Gastrocnemius medialis (tissue), 4 donors: ENCODE data around the gene INPP5A. TPM values are rescaled to one million over a fixed set of nuclear protein-coding genes. Genes with fewer than 3 reads are reported as not detected.

ENCODE experiments used
- ATAC-seq, 2 donors: fragments of 150-250 bp; one replicate each; pipeline ENCODE4 v1.9.1; 2016
- DNase-seq, 2 donors: peaks; one replicate each; pipeline ENCODE4 v3.0.0-alpha.2; 2019
- H3K27ac ChIP-seq, 4 donors: fragments of 200-600 bp; sonication (generic); 1 replicate in 1 of 4; 2 replicates in 3 of 4; pipeline ENCODE4 v1.5.1; 2016 to 2018; ENCODE audit warnings: mild to moderate bottlenecking in 2 of 4, moderate library complexity in 1 of 4
- H3K27me3 ChIP-seq, 3 donors: fragments of 200-600 bp; sonication (generic) in 2 of 3; 1 replicate in 1 of 3; 2 replicates in 2 of 3; pipeline versions ENCODE4 v1.5.1 to v1.6.0; 2016 to 2019; ENCODE audit warnings: mild to moderate bottlenecking in 1 of 3, moderate library complexity in 1 of 3
- H3K36me3 ChIP-seq, 2 donors: fragments of 200-600 bp; sonication (generic) in 1 of 2; one replicate each; pipeline ENCODE4 v1.5.1; 2017 to 2018
- H3K4me1 ChIP-seq, 2 donors: fragments of 200-600 bp; sonication (generic) in 1 of 2; one replicate each; pipeline ENCODE4 v1.5.1; 2016 to 2017; ENCODE audit warnings: mild to moderate bottlenecking in 2 of 2
- H3K4me3 ChIP-seq, 4 donors: fragments of 200-600 bp; sonication (generic) in 3 of 4; 1 replicate in 1 of 4; 2 replicates in 3 of 4; pipeline ENCODE4 v1.5.1; 2016 to 2019; ENCODE audit warnings: mild to moderate bottlenecking in 2 of 4
- H3K9me3 ChIP-seq, 3 donors: fragments of 200-600 bp; sonication (generic) in 2 of 3; 1 replicate in 1 of 3; 2 replicates in 2 of 3; pipeline ENCODE4 v1.5.1; 2016 to 2019
- CTCF ChIP-seq, 5 experiments: fragments of 450-650 bp in 3 of 5; fragments of 200-600 bp in 2 of 5; sonication (generic) in 2 of 5; IDR thresholded peaks in 4 of 5; conservative IDR thresholded peaks in 1 of 5; 1 replicate in 4 of 5; 2 replicates in 1 of 5; pipeline ENCODE4 v1.5.1; 2016 to 2019; ENCODE audit warnings: antibody characterized with exemption in 5 of 5, mild to moderate bottlenecking in 3 of 5, moderate library complexity in 3 of 5
- POLR2A ChIP-seq, 2 donors: fragments of 450-650 bp; IDR thresholded peaks; one replicate each; pipeline ENCODE4 v1.6.1; 2017; ENCODE audit warnings: antibody characterized with exemption in 2 of 2, mild to moderate bottlenecking in 2 of 2, moderate library complexity in 2 of 2
- in situ Hi-C, 4 donors: fragments of 200-750 bp; cut with MboI; loops; one replicate each; pipeline versions ENCODE4 v1.15.0 to v1.8.0; 2017; ENCODE audit warnings: low sequenced_read_pairs in 4 of 4
- intact Hi-C: fragments of 100-400 bp; cut with DNase I; formaldehyde crosslinking; loops from one replicate; pipeline ENCODE4 v1.15.1; 2023; ENCODE audit warnings: low total_unique reads
- total RNA-seq, 4 donors: library from RNA; depleted of rRNA; stranded (reverse); fragments of >200 nt; gene quantifications; one replicate each; pipeline versions ENCODE4 v1.1.0 to v1.2.3, GENCODE V29; 2016

The INPP5A gene
- total RNA-seq, 4 donors from 2014 or later: 74.9 to 107 (median 92.4) TPM

GRCh38 chr10:132524443-132525285 is 12.9 kb upstream of the INPP5A start:
- H3K27me3 ChIP-seq: peaks cover 21 to 28% (median 26%) of the 10 kb centered on the region in 3 donors
- intact Hi-C loops: no loop called here
- H3K27ac ChIP-seq: no peak overlapping the region
- H3K4me3 ChIP-seq: no peak overlapping the region
- DNase-seq: peak in 1 of 2 donors; percentile 8
- no peaks in the 10 kb centered on the region for H3K9me3 ChIP-seq
- TF ChIP-seq CTCF (IDR thresholded peaks at IDR 0.05 in 4 of 5, conservative IDR thresholded peaks at IDR 0.05 in 1 of 5) (no peak), POLR2A (IDR thresholded peaks at IDR 0.05) (no peak)
- peaks cover 28 to 33% of the 10 kb centered on the region in 2 donors for H3K4me1 ChIP-seq
- in situ Hi-C loops: loop anchor here (25.0 kb wide), 2 partner anchors 113 to 137 kb away; partner anchors contain the start of gene PWWP2B (in 1 of the 4)
- H3K36me3 ChIP-seq: no peaks in the 10 kb centered on the region
- no peak for ATAC-seq

GRCh38 chr10:132526676-132527075 is 10.9 kb upstream of the INPP5A start:
- intact Hi-C loops: no loop called here

GRCh38 chr10:132527339-132528063 is 10.1 kb upstream of the INPP5A start:
- no peaks in the 10 kb centered on the region for H3K9me3 ChIP-seq
- ATAC-seq (no peak), DNase-seq (peak in 1 of 2 donors; percentile 6)
- H3K4me1 ChIP-seq: peaks cover 13 to 19% of the 10 kb centered on the region in 2 donors
- in situ Hi-C loops (loop anchor here (25.0 kb wide), 2 partner anchors 110 to 140 kb away; partner anchors contain the start of gene PWWP2B (in 1 of the 4)), intact Hi-C loops (no loop called here)
- no peak overlapping the region for H3K4me3 ChIP-seq
- no peaks in the 10 kb centered on the region for H3K36me3 ChIP-seq
- no peak for TF ChIP-seq CTCF (IDR thresholded peaks at IDR 0.05 in 4 of 5, conservative IDR thresholded peaks at IDR 0.05 in 1 of 5)
- TF ChIP-seq POLR2A (IDR thresholded peaks at IDR 0.05): no peak
- H3K27me3 ChIP-seq: peaks cover 27 to 51% (median 34%) of the 10 kb centered on the region in 3 donors
- no peak overlapping the region for H3K27ac ChIP-seq

More at GRCh38 chr10:132526676-132527075, 10.9 kb upstream of the INPP5A start:
- in situ Hi-C loops: loop anchor here (25.0 kb wide), 2 partner anchors 111 to 139 kb away; partner anchors contain the start of gene PWWP2B (in 1 of the 4)
- no peaks in the 10 kb centered on the region for H3K36me3 ChIP-seq
- peaks cover 13 to 19% of the 10 kb centered on the region in 2 donors for H3K4me1 ChIP-seq
- H3K27me3 ChIP-seq: peaks cover 27 to 46% (median 34%) of the 10 kb centered on the region in 3 donors
- H3K9me3 ChIP-seq: no peaks in the 10 kb centered on the region
- TF ChIP-seq CTCF (IDR thresholded peaks at IDR 0.05 in 4 of 5, conservative IDR thresholded peaks at IDR 0.05 in 1 of 5) (no peak), POLR2A (IDR thresholded peaks at IDR 0.05) (no peak)
- DNase-seq: no peak
- no peak overlapping the region for H3K27ac ChIP-seq
- ATAC-seq: no peak
- no peak overlapping the region for H3K4me3 ChIP-seq

GRCh38 chr10:132528064-132528691 is 9.4 kb upstream of the INPP5A start:
- H3K4me1 ChIP-seq: peaks cover 13 to 19% of the 10 kb centered on the region in 2 donors
- no peak overlapping the region for H3K27ac ChIP-seq
- ATAC-seq (peak; percentile 24 to 31), DNase-seq (peak in 1 of 2 donors; percentile 8)
- H3K36me3 ChIP-seq: no peaks in the 10 kb centered on the region
- H3K27me3 ChIP-seq: peaks cover 27 to 51% (median 34%) of the 10 kb centered on the region in 3 donors
- no peak for TF ChIP-seq POLR2A (IDR thresholded peaks at IDR 0.05)
- no peak for TF ChIP-seq CTCF (IDR thresholded peaks at IDR 0.05 in 4 of 5, conservative IDR thresholded peaks at IDR 0.05 in 1 of 5)
- intact Hi-C loops: no loop called here
- H3K4me3 ChIP-seq: no peak overlapping the region
- no peaks in the 10 kb centered on the region for H3K9me3 ChIP-seq
- in situ Hi-C loops: loop anchor here (25.0 kb wide), 2 partner anchors 109 to 141 kb away; partner anchors contain the start of gene PWWP2B (in 1 of the 4)
